Prostate gland (tissue), 1 donor: ENCODE measurements around the gene POMGNT2.

ENCODE experiments used
- POLR2A ChIP-seq: fragments of 450-650 bp; IDR thresholded peaks from one replicate; pipeline ENCODE4 v1.6.1; 2016; ENCODE audit warnings: antibody characterized with exemption, mild to moderate bottlenecking
- POLR2AphosphoS5 ChIP-seq: sonication (generic); formaldehyde crosslinking; IDR thresholded peaks from one replicate; pipeline ENCODE4 v1.6.1; 2017; ENCODE audit warnings: antibody characterized with exemption

GRCh38 chr3:43087249-43087776, 18.6 kb downstream of the POMGNT2 start:
- no peak for TF ChIP-seq POLR2AphosphoS5
- TF ChIP-seq POLR2A: no peak
